ENCODE results near the gene KTN1.

KTN1 gene

DNA sequence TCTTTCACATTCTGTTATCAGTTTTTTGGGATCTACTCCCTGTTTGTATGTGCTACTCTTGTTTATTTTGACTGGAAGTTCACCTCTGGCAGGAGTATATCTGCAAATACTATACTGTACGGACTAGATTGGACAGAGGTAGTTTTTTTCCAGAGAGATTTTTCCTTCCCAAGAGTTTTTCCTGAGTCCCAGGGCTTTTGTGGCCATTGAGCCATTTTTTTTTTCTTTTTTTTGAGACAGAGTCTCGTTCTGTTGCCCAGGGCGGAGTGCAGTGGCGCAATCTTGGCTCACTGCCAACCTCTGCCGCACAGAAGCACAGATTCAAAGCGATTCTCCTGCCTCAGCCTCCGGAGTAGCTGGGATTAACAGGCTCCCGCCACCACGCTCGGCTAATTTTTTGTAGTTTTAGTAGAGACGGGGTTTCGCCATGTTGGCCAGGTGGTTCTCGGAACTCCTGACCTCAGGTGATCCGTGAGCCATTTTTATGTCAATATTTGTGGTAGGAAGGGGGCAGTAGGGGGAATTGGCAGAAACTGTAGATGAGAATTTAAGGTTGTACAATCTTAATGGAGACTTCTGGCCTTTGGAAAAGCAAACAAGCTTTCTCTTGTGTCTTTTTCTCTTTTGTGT lies 19.4 kb downstream of the KTN1 start:
- Histone ChIP-seq H3K36me3 (no peaks in the 10 kb centered on the region), H3K9me3 (ENCODE audit: severe bottlenecking) (no peaks in the 10 kb centered on the region), H3K27me3 (ENCODE audit: insufficient read depth, low read depth, severe bottlenecking) (no peaks in the 10 kb centered on the region), H3K4me3 (ENCODE audit: low read depth, low read length) (no peak overlapping the region), H3K27ac (no peak overlapping the region)
- no peak for DNase-seq
- TF ChIP-seq, protein P1, sequence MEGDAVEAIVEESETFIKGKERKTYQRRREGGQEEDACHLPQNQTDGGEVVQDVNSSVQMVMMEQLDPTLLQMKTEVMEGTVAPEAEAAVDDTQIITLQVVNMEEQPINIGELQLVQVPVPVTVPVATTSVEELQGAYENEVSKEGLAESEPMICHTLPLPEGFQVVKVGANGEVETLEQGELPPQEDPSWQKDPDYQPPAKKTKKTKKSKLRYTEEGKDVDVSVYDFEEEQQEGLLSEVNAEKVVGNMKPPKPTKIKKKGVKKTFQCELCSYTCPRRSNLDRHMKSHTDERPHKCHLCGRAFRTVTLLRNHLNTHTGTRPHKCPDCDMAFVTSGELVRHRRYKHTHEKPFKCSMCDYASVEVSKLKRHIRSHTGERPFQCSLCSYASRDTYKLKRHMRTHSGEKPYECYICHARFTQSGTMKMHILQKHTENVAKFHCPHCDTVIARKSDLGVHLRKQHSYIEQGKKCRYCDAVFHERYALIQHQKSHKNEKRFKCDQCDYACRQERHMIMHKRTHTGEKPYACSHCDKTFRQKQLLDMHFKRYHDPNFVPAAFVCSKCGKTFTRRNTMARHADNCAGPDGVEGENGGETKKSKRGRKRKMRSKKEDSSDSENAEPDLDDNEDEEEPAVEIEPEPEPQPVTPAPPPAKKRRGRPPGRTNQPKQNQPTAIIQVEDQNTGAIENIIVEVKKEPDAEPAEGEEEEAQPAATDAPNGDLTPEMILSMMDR (IDR thresholded peaks at IDR 0.05; ENCODE audit: low read depth, low read length), result no peak

DNA sequence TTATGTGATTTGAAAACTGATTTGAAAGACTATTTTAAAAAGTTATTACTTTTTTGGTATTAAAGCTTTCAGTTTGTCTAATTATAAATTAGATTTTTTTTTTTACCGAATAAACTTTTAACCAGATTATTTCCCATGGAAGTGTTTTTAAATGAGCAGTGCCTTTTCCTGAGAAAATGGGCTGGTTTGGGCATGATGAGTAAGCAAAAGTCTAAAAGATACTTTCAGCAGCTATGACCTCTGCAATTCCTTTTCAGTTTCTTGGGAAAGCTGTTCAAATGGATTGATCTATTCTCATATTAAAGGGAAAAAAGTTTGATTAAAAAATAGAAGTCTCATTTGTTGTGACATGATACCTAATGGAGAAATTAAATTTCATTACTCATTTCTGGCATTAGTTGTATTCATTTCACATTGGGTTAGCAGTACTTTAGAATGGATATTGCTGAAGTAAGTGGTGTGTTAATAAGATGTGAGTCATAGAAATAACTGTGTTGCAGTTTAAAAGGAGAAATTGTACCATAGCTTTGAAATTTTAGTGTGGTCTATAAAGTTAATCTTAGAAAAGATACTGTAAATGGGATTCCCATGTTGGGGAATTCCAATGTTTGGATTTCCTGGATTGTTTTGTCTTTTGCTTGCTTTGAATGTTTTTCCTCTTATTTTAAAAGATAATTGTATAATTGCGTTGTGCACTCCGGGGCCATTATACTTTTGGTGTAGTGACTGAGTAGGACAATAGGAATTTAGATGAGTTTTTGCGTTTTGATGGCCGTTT lies 21.0 kb downstream of the KTN1 start:
- no peak for DNase-seq
- no peak overlapping the region for H3K27ac ChIP-seq
- no peaks in the 10 kb centered on the region for H3K27me3 ChIP-seq (ENCODE audit: insufficient read depth, low read depth, severe bottlenecking)
- no peaks in the 10 kb centered on the region for H3K9me3 ChIP-seq (ENCODE audit: severe bottlenecking)
- TF ChIP-seq, protein P1 (IDR thresholded peaks at IDR 0.05; ENCODE audit: low read depth, low read length), result no peak
- no peak overlapping the region for H3K4me3 ChIP-seq (ENCODE audit: low read depth, low read length)
- H3K36me3 ChIP-seq, result no peaks in the 10 kb centered on the region

GRCh38 chr14:55603401-55603953 lies 23.5 kb downstream of the KTN1 start:
- Histone ChIP-seq H3K27ac (no peak overlapping the region), H3K36me3 (no peaks in the 10 kb centered on the region), H3K27me3 (ENCODE audit: insufficient read depth, low read depth, severe bottlenecking) (no peaks in the 10 kb centered on the region), H3K9me3 (ENCODE audit: severe bottlenecking) (no peaks in the 10 kb centered on the region), H3K4me3 (ENCODE audit: low read depth, low read length) (no peak overlapping the region)
- TF ChIP-seq, protein P1 (IDR thresholded peaks at IDR 0.05; ENCODE audit: low read depth, low read length), result no peak
- DNase-seq, result no peak

DNA sequence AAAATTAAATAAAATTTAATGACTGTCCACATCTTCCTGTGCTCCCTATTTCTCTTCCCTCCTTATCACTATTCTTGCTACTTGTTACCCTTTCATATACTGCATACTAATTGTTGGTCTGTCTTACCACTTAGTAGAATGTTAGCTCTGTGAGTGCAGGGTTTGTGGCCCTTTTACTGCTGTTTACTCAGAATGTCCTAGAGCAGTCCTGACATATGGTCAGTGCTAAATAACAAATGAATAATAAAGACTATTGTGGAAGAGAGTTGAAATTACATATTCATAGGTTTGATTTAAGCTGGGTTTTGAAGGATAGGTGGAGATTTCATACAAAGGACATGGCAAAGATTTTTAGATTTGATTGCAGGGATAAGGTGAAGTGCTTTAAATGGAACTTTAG lies 24.5 kb downstream of the KTN1 start:
- no peak overlapping the region for H3K4me3 ChIP-seq (ENCODE audit: low read depth, low read length)
- DNase-seq, result no peak
- no peaks in the 10 kb centered on the region for H3K36me3 ChIP-seq
- H3K9me3 ChIP-seq (ENCODE audit: severe bottlenecking), result no peaks in the 10 kb centered on the region
- TF ChIP-seq, protein P1 (IDR thresholded peaks at IDR 0.05; ENCODE audit: low read depth, low read length), result no peak
- no peak overlapping the region for H3K27ac ChIP-seq
- no peaks in the 10 kb centered on the region for H3K27me3 ChIP-seq (ENCODE audit: insufficient read depth, low read depth, severe bottlenecking)

- TF ChIP-seq, protein P1 (IDR thresholded peaks at IDR 0.05; ENCODE audit: low read depth, low read length), result no peak
- DNase-seq, result no peak
Measured at GRCh38 chr14:55604900-55605418, 25.0 kb downstream of the KTN1 start.

More at GRCh38 chr14:55604900-55605418, 25.0 kb downstream of the KTN1 start:
- Histone ChIP-seq H3K9me3 (ENCODE audit: severe bottlenecking) (no peaks in the 10 kb centered on the region), H3K27ac (no peak overlapping the region), H3K27me3 (ENCODE audit: insufficient read depth, low read depth, severe bottlenecking) (no peaks in the 10 kb centered on the region), H3K36me3 (no peaks in the 10 kb centered on the region), H3K4me3 (ENCODE audit: low read depth, low read length) (no peak overlapping the region)
